Activated naive CD4-positive, alpha-beta T cell treated with Interleukin-2 at 50 U/mL for 16 hours (primary cell): Measurements from ENCODE around the gene MAML1.

Experiments used
- DNase-seq: peaks from one replicate; pipeline ENCODE4 v3.0.0-alpha.2; 2020

The MAML1 gene

DNA sequence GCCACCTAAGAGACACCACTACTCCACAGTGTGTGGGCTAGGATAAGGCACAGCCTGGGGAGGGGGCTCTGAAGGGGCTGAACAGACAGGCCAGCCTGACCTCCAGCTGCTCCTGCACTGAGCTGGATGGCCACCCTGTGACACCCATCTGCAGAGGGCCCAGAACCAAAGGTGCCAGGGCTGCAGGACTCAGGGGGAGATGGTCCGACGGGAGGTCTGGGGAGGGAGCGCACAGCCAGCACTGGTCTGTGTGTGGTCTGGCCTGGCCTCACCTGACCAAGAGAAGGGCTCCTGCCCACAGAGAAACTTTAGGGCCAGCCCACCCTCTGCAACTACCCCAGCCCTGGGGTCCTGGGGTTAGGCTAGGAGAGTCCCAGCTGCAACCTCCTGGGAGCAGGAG, 62.0 kb downstream of the MAML1 start:
- DNase-seq, result no peak

DNA sequence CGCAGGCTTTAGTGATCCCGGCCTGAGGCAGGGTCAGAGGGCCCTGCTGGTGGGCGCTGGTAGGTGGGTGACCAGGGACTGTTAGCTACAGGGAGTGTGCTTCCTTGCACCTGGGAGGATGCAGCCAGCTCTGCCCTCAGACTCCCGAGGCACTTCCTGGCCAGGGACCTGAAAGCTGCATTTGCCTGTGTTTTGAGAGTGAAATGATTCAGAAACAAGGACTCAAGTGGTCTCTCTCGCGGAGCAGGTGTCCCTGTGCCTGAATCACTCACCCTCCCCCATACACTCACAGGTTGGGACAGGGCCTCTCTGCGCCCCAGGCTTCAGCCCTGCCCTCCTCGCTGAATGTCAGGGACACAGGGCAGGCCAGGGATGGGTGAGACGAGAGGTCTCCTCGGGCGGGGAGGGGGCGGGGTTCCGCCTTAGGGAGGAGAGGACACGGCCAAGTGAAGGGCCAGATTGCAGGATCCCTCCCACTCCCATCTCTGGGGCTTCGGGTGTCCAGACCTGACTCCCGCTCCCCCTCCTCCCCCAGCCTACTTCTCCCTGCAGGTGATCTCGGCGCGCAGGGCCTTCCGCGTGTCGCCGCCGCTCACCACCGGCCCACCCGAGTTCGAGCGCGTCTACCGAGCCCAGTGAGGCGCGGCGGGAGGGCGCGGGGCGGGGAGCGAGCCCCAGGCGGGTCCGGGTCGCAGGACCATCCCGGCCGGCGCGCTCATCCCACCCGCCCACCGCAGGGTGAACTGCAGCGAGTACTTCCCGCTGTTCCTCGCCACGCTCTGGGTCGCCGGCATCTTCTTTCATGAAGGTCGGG, 62.6 kb downstream of the MAML1 start:
- DNase-seq, result no peak

DNA sequence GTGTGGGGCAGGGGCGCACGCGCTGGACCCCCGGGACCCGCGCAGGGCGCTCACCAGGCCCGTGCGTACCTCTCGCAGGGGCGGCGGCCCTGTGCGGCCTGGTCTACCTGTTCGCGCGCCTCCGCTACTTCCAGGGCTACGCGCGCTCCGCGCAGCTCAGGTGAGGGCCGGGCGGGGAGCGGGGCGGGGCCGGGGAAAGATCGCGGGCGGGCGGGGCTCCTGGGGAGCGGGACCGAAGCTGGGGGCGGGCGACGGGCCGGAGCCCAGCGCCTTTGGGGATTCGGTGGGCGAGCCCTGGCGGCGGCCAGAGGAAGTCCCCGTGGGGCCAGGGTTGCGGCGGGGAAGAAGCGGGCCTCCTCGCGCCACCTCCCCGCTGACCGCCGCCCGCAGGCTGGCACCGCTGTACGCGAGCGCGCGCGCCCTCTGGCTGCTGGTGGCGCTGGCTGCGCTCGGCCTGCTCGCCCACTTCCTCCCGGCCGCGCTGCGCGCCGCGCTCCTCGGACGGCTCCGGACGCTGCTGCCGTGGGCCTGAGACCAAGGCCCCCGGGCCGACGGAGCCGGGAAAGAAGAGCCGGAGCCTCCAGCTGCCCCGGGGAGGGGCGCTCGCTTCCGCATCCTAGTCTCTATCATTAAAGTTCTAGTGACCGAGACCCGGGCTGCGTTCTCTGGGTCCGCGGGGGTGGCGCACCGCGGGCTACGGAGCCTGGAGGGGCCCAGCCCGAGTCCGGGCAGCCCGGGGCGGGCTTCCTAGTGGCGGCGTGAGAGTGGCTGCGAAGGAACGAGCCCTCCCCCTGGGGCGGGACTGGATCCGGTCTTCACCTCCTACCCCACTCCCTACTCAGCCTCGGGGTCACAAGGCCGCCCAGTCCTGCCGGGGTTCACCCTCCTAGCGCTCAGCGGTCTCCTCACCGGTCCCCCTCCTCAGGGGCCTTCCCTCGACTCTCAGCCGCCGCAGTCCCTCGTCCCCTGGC, 63.5 kb downstream of the MAML1 start:
- peak; percentile 76 for DNase-seq

DNA sequence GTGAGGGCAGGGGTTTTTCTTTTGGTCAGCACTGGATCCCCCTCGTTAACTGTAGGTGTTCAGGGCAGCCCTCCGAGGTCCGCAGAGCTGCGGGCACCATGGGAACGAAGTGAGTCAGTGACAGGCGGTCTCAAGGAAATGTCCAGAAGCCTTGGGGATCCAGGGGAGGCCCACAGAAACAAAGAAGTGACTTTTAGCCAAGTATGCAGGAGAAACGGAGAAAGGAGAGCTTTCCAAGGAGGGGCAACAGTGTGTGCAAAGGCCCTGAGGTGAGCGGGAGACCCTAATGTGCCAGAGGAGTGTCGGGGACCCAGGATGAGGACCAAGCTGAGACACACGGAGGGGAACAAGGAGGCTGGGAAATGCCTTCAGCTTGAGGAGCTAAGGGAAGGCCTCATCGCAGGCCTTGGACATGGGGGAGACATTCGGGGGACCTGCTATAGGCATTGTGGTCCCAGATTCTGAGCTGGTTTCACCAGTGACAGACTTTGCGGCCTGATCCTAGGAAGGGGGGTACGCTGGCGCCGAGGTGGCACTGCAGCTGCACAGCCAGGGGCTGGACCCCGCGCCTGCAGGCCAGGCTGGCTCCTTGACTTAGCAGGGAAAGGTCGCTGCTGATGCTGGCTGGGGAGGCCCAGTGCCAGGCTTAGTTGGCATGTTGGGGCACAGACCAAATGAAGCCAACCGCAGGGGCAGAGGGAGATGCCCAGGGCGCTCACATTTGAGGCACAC, 64.4 kb downstream of the MAML1 start:
- no peak for DNase-seq

DNA sequence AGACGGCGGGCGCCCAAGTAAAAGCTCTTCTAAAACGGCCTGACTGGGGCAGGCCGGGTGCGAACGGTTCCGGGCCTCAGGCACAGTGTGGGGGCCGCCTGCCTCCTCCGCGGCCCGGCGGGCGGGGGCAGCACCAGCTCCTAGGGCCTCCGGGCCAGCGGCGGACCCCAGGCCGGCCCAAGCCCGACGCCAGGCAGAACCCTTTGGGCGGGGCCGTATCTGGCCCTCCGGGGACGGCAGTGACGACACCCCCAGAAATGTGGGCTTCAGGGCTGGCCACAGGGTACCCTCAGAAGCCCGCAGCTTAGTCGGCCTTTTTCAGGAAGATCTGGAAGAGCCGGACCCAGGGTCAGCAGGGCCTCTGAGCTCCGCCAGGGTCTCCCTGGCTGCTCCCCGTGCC, 65.1 kb downstream of the MAML1 start:
- no peak for DNase-seq

DNA sequence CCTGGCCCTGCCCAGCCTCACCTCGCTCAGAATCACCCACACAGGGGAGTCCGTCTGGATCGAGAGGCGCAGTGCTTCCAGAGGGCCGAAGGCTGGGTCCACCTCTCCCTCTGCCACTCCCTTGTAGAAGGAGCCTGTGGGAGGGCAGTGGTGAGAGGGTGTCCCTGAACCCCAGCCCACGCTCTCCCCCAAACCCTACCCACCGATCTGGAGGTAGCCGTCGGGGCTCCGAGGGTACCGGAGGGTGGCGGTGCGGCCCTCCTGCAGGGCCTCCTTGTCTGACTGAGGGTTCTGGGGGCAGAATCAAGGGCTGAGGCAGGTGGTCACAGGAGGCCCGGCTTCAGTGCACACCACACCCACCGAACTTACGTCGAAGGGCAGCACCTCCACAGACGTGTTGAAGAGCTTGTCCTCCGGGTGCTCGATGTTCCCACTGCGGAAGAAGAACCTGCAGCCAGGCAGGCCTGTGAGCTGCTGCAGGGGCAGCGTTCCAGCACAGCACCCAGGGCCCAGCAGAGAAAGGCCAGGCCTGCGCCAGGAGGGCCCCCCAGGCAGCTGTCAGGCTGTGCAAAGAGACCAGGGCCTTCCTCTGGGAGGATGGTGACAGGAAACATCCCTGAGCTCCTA, 65.6 kb downstream of the MAML1 start:
- no peak for DNase-seq

DNA sequence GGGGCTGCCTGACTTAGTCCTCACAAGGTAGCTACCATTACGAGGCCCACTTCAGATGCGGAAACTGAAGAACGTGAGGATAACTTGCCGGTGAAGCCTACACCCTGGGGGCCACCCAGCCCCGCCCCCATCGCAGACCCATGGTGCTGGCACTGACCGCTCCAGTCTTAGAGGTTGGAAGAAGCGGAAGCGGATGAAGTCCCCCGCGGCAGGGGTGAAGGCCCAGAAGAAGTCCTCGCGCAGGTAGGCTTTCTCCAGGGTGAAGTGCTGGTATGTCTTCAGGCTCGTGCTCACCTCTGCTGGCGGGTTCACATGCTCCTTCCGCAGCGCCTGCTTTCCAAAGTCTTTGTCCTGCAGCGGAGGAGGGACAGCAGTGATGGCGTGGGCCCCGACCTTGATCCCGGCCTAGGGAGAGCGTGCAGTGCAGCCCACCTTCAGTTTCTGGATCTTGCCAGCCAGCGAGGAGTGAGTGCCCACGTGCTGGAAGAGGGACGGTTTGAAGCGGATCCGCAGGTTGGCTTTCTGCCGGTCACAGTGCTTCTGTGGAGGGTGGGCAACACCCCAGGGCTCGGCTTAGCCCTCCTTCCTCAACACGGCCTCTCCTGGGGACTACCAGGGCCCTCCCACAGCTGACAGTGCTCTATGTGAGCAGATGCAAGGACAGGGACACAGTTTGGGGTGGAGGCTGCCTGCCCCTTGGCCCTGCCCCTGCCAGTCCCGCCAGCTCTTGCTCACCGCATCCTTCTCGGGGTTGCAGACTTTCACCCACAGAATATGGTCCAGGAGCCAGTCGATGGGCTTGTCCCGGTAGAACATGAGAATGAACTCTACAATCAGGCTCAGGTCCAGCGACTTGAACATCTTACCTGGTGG, 66.4 kb downstream of the MAML1 start:
- no peak for DNase-seq

DNA sequence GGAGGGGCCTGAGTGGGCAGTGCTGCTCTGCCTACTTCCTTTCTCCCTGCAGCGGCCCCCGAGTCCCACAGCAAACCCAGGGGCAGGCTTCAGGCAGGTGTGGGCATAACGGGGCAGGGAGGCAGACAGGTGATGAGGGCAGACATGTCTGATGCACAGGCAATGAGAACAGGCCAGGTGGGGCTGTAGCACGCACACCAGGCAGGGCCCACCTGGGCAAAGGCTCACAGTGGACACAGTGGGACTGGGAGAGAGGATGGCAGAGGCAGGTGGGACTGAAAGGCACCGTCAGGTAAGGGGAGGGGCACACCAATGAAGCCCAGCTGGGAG, 67.0 kb downstream of the MAML1 start:
- DNase-seq, result no peak

DNA sequence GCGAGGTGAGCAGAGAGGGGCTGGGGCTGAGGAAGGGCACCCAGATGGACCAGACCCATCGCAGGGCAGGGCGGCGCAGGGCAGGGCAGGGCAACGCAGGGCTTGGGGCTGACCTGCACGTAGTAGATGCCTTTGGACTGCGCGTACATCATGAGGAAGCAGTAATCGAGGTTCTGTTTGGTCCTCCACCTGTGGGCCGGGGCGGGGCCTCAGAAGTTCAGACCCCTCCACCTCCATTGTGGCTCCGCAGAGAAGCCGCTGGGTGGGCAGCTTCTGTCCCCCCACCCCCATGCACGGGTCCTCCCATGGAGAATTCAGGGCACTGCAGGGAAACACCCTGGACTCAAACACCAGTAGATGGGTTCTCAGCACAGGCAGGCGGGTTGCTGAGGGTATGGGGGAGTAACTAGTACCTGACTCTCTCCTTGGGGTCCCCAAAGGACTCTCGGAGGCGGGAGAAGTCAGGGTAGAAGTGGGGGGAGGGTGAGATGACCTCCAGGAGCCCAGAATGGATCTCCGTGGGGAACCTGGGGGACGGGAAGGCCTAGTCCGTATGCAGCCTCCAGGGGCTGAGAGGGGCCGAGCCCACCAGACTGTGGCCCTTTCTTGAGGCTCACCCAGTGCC, 67.6 kb downstream of the MAML1 start:
- DNase-seq, result no peak

DNA sequence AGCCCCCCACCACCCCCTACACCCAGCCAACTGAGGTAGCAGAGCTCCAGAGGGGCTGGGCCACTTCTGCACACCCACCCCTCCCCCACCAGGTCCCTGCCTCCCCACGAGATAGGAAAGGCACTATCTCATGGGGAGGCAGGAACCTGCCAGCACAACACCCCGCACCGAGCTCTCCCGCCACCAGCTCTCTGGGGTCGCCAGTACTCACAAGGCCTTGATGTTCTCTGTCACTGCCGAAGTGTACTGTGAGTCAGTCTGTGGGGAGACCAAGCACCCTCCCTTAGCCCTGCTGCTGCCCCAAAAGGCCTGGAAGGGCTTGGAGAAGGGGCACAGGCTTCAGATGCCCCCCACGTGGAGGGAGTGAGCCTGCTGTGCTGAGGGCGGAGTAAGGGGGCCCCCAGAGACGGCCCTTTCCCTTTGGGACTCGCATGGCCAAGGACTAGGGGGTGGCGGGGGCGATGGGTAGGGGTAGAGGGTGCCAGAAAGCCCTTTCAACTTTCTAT, 68.1 kb downstream of the MAML1 start:
- DNase-seq, result no peak

DNA sequence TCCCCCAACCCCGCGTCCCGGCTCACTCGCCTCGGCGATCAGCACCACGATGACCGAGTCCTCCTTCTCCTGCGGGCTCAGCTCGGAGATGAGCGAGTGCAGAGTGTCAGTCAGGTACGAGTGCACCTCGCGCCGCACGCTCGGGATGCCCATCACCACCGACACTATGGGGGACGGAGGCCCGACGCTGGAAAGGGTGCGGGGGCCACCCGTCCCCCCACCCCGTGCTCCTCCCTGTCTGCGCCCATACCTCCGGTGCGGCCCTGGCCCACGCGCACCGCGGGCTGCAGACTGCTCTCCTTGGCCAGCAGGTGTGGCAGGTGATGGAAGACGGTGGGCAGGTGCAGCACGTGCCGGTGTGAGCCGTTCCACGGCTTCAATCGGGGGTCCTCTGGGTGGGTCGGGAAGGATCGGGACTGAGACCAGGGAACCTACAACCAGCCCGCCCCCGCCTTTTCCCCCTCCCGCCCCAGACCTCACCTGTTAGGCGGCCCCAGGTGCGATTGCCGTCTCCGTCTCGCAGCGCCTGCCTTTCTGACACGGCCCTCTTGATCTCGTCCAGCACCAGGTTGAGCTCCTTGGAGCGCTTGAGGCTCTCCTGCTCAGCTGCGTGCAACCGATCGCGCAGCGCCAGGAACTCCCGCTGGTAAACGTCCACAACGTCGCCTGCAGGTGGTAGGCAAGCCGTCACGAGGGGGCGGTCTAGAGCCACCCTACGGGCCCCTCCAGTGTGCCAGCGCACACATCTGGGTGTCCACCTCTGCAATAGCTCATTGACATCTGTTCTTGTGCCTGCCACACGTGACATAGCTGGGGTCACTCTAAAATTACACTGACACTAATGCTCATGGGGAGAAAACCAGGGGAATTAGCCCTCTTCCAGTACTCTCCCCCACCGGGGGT, 68.9 kb downstream of the MAML1 start:
- DNase-seq, result peak; percentile 87

DNA sequence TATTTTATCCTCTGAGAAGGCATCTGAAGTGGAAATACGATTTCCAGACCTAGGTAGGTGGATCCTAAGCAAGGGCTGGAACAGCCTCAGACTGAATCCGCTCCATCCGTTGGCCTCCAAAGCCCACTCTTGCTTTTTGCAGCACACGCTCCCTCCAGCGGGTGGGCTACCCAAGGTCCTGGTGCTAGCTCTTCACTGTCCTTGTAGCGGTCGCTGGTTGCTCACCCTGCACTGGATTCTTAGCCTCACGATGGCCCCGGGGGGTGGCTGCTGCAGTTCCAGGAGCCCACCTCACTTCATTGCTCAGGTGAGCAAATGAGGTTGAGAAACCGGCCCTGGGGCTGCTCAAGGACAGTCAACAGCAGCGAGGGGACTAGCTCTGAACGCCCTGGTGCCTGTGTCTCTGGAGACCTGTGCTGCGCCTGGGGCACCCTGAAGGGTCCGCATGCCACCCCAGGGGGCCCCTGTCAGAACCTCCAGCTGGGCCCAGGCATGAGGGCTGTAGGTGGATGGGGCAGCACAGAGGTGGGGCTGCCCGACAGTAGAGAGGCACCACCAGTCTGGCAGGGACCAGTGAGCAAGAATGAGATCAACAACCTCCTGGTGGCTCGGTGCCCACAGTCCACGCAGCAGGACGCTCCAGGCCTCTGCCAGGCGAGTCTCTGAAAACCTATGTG, 69.7 kb downstream of the MAML1 start:
- DNase-seq, result no peak

DNA sequence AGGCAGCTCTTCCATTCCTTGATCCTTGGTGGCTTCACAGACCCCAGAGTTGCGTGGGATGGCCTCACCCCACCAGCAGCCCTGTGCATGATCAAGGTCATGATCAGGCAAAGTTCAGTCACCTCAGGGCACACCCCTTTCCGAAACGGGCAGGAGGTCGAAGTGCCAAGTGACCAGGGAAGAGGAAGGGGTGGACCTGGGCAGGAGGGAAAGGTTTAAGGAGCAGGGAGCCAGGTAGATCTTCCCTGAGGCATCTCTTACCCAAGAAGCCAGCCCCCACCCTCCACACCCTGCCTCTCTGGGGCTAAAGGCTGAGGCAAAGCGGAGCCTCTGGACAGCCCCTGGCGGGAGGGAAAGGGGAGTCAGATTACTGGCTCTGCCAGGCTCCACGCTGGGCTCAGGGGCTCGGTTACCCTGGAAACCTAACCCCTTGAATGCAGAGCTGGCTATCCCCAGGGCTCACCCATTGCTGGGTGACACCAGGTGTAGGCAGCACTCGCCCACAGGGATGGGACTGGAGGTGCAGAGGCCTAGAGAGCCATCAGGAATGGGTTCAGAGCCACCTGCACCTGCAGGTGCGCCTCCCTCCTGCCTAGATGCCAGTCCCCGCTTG, 70.4 kb downstream of the MAML1 start:
- DNase-seq, result no peak

DNA sequence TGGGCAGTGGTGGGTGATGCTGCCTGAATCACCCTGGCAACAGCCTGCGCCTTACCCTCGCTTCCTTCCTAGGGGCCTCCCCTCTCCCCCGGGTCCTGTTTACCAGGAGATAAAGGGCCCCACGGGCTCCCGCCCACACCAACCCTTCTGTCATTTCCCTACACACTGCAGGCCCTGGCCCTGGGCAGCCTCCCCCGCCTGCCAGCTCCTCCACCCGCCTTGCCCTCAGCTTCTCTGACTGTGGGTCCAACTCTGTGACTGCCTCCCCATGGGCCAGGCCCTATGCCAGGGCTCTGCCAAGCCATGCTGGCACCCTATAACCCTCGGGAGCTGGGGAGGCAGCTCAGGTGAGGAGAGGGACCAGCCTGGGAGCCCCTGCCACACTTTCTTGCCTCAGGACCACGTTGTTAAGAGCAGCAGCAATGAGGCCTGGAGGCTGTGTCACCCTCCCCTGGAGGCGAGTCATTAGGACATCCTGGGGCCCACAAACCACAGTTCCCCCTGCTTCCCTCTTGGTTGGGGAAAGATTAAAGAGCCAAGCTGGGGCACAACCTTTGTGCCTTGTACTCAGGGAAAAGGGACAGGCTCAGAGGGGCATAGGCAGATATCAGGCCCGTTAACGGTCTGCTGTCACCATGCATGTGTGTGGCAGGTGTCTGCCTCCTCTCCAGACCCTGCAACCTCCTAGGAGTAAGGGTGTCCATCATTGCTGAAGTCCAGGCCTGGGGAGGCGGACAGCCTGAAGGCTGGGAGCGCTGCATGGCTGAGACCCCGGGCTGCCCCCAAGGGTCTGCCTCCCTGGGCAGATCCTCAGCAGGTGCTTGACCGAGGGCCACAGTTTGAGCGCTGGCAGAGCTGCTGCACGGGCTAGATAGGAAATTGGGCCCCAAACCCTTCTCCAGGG, 71.3 kb downstream of the MAML1 start:
- peak; percentile 66 for DNase-seq

DNA sequence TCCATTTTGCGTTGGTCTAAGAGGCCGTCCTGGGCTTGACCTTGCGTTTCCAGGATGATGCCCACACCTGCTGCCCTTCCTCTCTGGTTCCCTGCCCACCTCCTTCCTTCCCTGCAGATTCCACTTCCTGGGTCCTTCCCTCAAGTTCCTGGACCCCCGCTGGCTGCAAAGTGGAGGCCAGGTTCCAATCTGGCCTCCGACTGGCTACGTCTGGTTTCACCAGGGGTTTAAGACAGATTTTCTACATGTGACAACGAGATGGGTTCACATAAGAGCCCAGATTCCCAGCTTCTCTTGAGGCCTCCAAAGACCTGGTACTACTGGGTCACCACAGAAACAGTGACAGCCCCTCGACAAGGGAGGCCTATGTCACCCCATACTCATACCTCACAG, 71.9 kb downstream of the MAML1 start:
- DNase-seq, result no peak

DNA sequence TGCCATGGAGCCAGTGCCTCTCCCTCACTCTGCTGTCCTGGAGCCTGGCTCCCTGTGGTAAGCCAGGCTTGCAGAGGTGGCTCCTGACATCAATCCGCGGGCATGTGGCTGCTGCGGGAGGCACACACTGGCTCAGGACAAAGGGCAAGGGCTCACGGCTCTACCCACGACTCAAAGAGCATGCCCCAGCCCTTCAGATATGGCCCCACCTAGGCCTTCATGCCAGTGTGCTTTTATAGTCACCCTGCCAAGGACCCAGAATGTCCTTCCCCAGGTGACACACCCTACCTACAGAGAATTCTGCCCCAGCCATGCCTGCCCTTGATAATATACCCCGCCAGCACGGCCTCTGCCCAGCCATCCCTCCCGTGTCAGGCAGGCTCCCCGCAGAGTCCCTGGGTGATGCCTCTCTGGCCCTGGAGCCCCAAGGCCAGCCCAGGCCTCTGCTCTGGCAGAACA, 72.5 kb downstream of the MAML1 start:
- DNase-seq, result no peak

DNA sequence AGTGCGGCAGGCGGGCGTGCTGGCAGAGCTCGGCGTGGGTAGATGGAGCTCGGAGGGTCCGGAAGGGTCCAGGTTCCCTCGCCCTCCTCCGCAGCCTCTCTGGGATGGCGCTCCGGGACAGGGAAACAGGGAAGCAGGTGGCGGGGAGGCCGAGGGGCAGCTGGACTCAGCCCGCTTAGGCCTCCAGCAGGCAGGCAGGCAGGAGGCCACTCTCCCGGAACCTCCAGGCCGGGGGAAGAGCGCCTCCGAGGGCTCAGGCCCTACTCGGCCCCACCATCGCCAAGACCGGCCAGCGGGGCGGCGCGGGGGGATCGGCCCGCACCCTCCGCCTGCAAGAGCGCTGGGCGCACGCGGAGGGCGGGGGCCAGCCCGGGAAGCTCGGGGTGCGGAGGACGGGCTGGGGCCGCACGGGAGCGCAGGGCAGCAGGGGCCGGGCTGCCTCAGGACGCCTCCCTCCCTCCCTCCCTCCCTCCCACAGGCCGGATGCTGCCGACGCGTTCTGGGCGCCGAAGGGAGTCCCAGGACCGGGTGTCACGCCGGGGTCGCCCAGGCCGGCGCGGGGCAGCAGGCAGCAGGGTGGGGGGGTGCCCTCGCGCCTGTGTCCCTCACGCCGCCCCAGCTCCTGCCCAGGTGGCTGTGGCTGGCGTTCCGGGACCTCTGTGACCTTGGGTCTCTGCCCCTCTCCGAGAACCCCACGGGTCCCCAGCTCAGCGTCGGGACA, 73.1 kb downstream of the MAML1 start:
- peak; percentile 37 for DNase-seq
